Measurements from ENCODE around the gene PARP14.

- TF ChIP-seq CTCF (IDR thresholded peaks at IDR 0.05; ENCODE audit: low read length) (no peak), EZH2 (optimal IDR thresholded peaks at IDR 0.05; ENCODE audit: low read depth, low read length) (no peak), EZH2phosphoT487 (IDR thresholded peaks at IDR 0.05; ENCODE audit: low read length) (no peak)
Observed at GRCh38 chr3:122697952-122698620, 17.4 kb downstream of the PARP14 start.
